HG02588 (cell line): Measurements from ENCODE around the gene C2orf80.
"Not testable (repeated sequence)": the region's sequence is repeated elsewhere in the genome, so short reads cannot be mapped to it uniquely, and the experiment has no call there.

Source experiments
- ATAC-seq: cut with Tn5 transposase; IDR thresholded peaks from one replicate; pipeline ENCODE4 v1.9.1; 2021; ENCODE audit warnings: mild to moderate bottlenecking, moderate library complexity; ENCODE audit not compliant: unreplicated experiment

Gene C2orf80

DNA sequence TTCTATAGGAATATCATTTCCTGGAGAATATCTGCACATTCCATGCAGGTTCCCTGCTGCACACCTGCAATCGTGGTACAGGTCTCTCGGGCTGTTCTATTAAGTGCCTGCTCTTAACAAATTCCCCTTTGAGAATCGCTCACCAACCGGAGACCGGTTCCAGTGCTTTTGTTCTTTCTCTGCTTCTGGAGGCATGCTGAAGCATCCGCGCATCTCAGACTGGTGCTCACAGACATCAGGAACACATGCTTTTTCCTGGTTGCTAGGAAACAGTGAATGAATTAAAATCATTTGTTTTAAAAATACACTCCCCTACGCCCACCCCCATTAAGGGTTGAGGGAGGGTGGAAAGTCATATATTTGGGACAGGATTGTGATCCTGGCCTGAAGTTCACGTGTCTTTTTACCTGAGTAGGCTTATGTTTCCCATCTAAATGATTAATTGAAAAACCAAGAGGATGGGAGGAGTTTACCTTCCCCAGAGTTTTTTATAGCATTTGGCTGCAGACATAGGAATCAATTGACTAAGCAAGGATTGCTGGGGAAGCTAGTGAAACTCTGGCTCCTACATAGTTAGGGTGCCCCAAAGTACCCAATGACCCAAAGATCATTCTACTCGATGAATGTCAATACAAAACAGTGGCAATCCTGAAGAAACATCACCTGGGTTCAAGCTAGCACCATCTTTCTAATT lies at the start of gene C2orf80:
Gene C2orf80, minus strand, starts transcription at position 221 of the 694 bp plus-strand sequence. CDS start 3,044 bp downstream, outside the sequence.
- ATAC-seq = no peak

DNA sequence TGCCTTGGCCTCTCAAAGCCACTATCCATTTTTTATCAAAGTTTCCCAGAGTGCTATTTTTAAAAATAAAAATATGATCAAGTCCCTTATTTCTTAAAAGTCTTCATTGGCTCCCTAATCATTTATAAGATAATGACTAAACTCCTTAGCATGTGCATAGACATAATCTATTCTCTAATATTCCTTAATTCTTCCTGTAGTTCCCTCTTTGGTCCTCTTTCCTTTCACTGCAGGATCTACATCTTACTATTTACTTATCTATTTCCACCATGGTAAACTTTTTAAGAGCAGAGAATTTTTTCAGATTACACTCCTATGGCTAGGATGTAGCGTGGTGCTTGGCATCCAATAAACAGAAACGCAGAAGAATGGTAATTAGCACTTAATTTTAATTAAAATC lies 46.0 kb upstream of the C2orf80 start:
- no peak for ATAC-seq

DNA sequence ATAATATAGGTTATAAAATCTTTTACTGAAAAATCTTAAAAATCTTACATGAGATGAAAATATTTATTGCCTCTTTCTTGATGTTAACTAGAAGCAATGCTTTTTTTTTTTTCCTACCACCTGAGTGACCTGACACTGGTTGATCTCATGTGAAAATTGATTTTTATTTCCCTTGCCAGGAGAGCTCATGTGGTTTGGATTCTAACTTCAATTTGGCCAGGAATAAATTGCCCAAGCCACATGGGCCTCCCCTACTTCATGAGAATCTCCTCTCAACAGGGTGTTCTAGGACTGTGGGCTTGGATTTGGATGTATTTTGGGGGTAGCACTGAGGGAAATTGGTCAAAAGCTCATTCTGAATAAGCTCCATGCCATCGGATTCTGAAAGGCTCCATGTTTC lies 45.0 kb upstream of the C2orf80 start:
- ATAC-seq = no peak

DNA sequence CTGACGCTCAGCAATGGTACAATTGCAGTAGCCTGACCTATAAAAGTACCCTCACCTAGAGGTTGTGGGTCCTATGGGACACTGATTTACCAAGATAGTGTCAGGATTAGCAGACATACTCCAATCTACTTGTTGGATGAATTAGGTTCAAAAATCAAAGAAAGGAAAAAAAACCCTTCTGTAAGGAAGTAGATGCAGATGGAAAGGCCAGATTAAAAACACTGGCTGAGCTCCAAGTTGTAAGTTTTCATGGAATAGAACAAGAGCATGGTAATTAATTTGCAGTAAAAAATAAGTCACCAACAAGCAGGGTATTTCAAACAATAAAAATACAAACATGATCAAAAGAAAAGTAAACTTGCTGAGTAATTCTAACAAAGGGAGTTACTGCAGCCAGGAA lies 38.6 kb upstream of the C2orf80 start:
- ATAC-seq = no peak

DNA sequence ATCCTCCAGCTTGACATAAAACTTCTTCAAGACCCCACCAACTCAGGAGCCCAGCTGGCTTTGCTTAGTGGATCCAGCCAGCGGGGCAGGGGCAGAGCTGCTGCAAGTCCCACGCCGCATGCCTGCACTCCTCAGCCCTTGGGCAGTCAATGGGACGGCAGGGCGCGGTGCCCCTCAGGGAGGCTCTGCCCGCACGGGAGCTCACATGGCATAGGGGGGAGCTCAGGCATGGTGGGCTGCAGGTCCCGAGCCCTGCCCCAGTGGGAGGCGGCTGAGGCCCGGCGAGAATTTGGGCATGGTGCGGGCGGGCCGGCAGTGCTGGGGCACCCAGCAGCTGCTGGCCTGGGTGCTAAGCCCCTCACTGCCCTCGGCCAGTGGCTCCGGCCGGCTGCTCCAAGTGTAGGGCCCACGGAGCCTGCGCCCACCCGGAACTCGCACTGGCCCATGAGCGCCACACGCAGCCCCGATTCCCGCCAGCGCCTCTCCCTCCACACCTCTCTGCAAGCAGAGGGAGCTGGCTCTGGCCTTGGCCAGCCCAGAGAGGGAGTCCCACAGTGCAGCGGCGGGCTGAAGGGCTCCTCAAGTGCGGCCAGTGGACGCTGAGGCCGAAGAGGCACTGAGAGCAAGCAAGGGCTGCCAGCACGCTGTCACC lies 37.9 kb upstream of the C2orf80 start:
- ATAC-seq = no peak

DNA sequence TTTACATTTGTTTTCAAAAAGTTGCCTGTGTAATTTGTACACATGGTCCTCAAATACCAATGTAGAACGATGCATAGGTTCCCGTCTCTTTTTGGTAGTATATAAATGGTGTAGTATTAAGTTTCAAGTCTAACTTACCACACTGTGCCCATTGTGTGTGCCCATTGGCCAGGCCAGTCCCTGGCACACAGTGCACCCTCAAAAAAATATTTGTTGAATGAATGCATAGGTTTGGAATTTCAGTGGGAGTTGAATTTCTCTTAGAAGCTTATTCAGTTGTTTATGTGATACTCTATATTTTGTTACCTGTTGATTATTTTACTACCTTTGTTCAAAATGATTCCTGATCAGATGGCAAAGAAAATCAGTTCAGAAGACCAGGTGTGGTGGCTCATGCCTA lies 35.0 kb upstream of the C2orf80 start:
- ATAC-seq = no peak

DNA sequence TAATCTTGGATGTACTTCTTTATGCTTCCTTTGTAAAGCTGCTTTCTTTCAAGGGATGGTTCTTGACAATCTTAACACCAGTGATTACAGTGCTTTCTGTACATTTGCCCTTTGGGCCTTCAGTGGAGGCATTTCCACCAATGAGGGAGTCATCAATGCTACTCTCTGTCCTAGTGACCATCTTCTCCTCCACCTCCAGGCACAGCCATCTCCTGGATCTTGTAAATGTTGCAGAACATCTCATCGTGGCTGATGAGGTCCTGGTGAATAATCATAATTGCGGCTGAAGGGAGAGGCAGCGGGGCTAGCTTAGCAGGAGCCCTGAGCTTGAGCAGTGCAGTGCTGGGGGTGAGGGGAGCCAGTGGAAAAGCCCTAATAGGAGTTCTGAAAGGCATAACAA lies 32.5 kb upstream of the C2orf80 start:
- no peak for ATAC-seq

DNA sequence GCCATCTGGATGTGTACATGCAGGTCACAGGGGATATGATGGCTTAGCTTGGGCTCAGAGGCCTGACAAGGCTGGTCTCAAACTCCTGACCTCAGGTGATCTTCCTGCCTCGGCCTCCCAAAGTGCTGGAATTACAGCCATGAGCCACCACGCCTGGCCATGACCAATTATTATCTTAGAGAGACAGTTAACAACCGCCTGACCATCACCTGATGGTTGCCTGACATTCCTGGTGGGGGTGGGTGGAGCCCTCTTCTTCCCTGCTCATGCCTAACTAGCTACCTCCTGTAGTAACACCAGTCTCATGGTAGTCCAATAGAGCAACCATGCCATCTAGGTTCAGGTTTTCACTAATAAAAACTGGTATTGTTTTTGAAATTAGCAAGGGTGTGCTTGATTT lies 32.0 kb upstream of the C2orf80 start:
- ATAC-seq = not testable (repeated sequence)

DNA sequence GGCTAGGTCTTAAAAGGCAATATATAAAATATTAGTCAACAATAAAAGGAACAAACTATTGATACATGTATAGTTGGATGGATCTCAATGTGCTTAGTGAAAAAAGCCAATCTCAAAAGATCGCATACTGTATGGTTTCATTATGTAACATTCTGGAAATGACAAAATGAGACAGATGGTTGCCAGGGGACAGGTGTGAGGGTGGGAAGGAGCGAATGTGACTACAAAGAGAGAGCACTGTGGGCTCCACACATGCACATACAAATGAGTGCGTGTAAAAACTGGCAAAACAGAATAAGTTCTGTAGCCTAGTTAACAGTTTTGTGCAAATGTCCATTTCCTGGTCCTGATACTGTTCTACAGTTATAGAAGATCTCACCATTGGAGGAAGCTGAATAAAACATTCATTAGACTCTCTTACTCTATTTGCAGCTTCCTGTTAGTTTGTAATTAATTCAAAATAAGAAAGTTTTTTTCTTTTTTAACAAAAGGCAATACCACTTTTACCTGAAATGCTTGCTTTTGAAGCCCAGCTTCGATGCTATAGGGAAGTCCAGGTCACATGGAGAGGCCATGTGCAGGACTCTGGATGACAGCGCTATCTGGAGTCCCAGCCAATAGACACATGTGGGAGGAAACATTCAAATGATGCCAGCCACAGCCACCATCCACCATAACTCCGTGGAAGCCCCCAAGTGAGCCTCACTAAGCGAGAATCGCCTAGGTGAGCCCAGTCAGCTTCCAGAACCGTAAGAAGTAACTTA lies 21.0 kb upstream of the C2orf80 start:
- no peak for ATAC-seq

DNA sequence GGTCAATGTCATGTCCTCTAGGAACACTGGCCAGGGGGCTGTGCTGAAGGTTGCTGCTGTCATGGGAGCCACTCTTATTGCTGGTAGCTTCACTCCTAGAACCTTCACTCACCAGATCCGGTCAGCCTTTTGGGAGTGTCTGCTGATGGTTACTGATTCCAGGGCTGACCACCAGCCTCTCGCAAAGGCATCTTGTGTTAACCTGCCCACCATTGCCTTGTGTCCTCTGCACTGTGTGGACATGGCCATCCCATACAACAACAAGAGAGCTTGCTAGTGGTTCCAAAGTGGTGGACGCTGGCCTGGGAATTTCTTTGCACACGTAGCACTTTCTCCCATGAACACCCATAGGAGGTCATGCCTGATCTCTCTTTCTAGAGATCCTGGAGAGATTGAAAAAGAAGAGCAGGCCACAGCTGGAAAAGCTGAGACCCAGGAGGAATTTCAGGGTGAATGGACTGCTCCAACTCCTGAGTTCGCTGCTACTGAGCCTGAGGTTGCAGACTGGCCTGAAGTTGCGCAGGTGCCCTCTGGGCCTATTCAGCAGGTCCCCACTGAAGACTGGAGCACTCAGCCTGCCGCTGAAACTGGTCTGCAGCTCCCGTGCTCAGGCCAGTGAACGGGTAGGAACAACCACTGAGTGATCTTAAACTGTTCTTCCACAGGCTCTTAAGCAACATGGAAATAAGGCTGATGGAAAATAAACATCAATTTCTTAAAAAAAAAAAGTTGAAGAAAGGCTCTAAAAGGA lies 18.7 kb upstream of the C2orf80 start:
- ATAC-seq = no peak

DNA sequence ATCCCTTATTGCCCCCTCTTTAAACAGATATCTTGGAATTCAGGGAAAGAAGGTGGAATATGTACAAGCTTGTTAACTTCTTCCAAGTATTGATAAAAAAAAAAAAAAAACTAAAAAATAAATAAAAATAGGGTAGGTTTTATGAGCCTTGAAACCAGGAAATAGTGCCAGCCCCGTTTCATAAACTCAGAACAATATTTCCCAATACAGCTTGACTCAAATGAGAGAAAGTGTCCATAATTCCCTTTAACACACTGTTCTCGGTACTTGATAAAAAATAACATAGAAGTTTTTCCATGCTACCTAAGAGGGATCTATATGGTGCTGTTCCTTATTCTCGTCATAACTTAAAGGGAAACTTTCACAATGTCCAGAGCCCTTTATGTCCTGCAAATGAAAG lies 17.9 kb upstream of the C2orf80 start:
- ATAC-seq = no peak

DNA sequence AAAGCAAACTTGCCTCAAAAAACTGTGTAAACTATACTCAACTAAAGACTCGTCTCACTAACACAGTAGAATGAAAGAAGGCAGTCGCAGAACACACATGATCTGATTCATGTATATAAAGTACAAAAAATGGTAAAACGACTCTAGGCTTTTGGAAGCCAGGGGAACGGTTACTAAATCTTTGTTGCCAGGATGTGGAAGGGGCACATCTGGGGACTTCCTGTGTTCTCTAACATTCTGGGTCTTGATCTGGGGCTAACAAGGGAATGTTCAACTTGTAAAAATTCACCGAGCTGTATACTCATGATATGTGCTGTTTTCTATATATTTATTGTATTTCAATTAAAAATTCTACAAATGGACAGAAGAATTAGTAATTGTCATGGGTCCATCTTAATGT lies 14.3 kb upstream of the C2orf80 start:
- no peak for ATAC-seq

DNA sequence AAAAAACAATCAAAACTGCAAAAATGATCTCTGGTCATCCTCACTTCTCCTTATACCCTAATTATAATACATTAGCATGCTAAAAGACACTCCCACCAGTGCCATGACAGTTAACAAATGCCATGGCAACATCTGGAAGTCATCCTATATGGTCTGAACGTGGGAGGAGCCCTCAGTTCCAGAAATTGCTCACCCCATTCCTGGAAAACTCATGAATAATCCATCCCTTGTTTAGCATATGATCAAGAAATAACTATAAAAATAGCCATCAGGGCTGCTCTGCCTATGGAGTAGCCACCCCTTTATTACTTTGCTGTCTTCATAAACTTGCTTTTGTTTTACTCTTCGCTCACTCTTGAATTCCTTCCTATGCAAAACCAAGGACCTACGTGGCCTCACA lies 5.7 kb upstream of the C2orf80 start:
- ATAC-seq = no peak

DNA sequence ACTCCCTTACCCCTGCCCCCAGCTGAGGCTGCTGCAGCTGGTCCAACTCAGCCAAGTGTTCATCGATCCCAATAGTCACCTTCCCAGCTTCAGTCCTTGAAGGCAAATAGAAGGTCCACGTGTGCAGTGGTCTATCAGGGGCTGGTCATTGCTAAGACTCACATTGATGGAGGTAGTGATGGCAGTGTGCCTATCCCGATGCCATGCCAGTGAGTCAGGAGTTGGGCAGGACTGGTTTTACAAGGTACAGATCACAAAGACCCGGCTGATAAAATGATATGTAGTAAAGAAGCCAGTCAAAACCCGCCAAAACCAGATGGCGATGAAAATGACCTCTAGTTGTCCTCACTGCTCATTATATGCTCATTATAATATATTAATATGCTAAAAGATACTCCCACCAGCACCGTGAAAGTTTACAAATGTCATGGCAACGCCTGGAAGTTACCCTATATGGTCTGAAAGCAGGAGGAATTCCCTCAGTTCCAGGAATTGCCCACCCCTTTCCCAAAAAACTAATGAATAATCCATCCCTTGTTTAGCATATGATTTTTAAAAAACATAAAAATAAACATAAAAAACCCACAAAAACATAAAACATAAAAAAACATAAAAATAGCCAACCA lies 2.9 kb upstream of the C2orf80 start:
- no peak for ATAC-seq

DNA sequence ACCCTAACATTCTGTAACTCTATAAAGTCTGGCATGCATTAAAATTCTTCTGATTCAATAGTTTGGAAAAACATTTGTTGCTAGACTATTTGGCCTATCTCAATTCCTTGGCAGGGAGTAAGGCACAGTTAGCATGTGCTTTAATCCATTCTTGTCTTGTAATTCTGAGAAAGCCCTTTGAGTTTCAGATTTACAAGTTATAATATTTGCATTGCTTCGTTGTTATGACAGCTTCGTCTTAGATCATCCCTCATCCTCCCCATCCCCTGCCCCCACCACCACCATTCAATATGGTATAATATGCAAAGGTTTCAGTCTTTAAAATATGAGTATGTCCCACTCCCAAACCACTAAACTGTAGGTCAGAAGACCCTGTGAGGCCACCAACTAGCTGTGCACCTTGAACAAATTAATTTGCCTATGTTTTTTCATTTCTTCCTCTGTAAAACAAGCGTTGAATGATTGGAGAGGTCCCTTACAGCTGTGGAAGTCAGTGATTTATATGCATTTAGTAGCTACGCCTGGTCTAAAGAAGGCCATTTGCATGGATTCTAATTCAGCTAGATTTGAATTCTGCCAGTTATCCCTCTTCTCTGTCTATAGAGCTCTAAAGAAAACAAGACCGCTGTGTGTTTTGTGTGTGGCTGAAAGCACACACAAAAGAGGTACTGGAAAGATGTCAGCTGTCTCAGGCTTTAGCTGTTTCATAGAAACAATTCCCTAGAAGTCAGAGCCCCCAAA lies 591 bp downstream of the C2orf80 start:
- ATAC-seq = no peak

DNA sequence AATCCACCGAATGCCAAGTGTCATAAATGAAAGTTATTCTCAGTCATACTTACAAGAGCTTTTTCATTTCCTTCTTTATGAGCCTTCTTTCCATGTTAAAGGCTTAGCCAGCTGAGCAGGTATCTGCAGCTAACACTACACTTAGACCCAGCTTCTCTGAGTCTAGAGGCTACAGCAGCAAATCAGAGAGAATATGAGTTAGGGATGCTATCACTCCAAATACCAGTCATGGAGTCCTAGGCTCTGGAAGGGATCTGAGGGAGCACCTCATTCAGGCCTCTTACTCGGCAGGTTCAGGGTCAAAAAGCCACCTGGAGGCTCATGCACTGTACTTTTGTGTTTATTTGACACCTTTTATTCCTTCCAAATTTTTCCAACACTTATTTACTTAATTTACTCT lies 2.9 kb downstream of the C2orf80 start:
- no peak for ATAC-seq

DNA sequence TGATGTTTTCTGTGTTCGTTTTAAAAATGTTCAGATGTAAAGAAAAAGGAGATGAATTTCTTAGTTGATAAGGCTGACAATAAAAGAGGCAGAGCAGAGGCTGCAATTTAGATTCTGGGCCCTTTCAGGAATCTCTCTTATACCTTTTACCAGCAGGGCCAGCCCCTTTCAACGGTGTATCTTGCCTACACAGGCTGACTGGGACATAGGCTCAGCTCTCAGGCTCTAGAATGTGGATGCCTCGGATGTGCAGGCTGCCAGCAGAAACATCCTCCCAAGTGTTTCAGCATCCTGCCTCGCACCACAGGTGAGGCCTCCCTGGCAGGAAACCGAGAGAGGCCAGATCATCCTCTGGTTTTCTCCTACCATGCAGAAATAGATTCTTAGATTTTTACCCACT lies 3.4 kb downstream of the C2orf80 start:
- no peak for ATAC-seq

DNA sequence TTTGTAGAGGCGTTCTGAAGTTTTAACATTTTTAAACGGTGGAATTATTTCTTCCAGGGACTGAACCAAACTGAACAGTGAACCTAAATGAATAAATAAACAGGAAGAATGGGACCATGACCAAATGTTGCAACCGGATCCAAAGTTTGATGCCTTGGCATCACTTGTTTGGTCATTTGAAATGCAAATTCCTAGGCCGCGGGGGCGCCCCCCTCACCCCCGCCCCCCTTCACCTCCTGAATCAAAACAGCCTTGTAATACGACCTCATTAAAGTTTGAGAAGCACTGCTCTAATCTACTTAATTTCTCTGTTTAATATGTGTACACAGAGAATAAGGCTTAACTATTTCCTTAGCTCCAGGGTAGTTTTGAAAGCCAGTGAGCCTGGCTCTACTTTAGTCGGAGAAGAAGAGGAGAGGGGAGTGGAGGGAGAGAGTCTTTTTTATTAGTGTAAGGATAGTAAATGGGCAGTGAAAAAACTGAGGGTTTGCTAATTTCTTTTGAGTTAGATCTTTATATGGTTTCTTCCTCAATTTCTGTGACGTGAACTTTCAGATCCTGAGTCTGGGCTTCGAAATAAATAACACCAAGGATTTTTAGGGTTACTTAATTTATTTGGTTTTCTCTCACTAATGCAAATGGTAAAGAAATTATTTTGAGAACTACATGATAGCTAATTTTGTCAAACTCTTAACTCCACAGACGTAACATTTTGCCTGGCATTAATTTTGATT lies 5.7 kb downstream of the C2orf80 start:
- no peak for ATAC-seq

DNA sequence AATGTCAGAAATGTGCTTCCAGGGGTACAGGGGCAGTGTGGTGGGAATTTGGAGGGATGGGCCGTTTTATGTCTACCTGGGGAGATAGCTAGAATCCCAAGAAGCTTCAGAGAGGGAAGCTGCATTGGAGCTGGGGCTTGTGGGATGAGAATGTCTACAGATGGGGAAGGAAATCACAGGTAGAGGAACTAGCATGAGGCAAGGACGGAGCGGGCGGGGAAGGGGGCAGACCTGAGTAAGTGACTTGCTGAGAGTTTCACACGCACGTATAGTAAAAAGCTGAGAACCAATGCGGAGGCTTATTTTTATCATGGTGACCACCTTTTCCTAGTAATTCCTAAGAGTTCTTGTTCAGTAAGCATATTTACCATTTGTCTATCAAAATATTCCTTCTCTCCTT lies 6.3 kb downstream of the C2orf80 start:
- ATAC-seq = no peak

DNA sequence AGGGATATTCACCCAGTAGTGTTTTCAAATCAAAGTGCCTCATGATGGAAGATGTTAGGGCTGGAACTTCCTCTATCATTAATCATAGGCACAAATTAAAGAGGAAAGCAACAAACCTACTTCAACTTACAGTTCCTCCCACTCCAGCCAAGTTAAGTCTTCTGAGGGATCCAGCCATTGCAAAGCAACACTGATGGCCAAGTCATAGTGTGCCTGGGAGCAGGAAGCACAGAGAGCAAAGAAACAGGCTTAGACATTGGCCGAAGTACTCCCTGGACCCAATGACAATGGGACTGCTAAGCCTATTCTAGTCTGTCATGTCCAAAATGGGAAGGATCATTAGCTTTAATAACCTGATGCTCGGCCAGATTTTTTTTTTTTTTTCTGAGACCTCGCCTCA lies 7.0 kb downstream of the C2orf80 start:
- no peak for ATAC-seq
